ENCODE data around the gene RNF6.
"Not testable (repeated sequence)": the region's sequence is repeated elsewhere in the genome, so short reads cannot be mapped to it uniquely, and the experiment has no call there.

RNF6 gene

DNA sequence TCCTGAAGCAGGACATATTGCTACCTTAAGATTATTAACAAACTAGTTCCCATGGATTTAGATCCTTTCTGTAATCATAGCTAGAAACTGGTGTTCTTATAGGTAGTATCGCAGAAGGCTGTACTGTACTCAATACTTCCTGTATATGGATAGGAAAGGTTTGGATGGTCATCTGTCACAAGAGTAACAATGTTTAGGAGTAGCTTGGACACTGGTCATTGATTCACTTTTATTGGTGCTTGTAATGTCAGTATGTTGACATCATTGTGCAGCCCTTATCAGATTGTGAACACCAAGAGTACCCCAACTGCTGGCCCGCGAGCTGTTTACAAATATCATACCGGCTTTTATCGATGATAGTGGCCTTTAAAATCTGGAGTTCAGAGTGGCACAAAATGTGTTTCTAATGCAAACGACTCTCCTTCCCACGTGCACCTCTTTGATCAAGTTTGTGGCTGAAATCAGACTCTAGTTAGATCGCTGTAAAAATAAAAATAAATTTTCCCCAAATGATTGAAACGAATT, 31.2 kb upstream of the RNF6 start:
- WGBS (ENCODE audit: insufficient coverage, insufficient read length), result no CpG with 5 or more reads among the region's 9 CpGs
- no peak overlapping the region for H3K27ac ChIP-seq (ENCODE audit: low read length)
- H3K36me3 ChIP-seq (ENCODE audit: control insufficient read depth, insufficient read depth, low read length), result no peaks in the 10 kb centered on the region
- DNase-seq (ENCODE audit: low read depth, low spot score), result no peak
- no peaks in the 10 kb centered on the region for H3K27me3 ChIP-seq (ENCODE audit: control insufficient read depth, insufficient read depth, low read length)
- H3K4me3 ChIP-seq (ENCODE audit: low read length), result no peak overlapping the region; the same call in 1 of the 2 replicates
- H3K4me1 ChIP-seq (ENCODE audit: control insufficient read depth, insufficient read depth, low read length), result no peaks in the 10 kb centered on the region
- no peaks in the 10 kb centered on the region for H3K9me3 ChIP-seq (ENCODE audit: control insufficient read depth, insufficient read depth, low read length)

DNA sequence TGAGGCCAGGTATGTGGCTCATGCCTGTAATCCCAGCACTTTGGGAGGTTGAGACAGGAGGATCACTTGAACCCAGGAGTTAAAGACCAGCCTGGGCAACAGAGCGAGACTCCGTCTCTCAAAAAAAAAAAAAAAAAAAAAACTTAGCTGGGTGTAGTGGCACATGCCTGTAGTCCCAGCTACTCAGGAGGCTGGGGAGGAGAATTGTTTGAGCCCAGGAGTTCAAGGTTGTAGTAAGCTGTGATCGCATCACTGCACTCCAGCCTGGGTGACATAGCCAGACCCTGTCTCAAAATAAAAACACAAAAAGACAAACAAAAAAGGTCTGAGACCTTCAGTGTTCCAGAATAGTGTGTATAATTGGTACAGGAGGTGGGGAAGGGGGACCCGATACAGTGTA, 29.9 kb upstream of the RNF6 start:
- WGBS (ENCODE audit: insufficient coverage, insufficient read length), result no CpG with 5 or more reads among the region's 4 CpGs
- H3K36me3 ChIP-seq (ENCODE audit: control insufficient read depth, insufficient read depth, low read length); DNase-seq (ENCODE audit: low read depth, low spot score); H3K27me3 ChIP-seq (ENCODE audit: control insufficient read depth, insufficient read depth, low read length); H3K4me1 ChIP-seq (ENCODE audit: control insufficient read depth, insufficient read depth, low read length); H3K4me3 ChIP-seq (ENCODE audit: low read length); H3K9me3 ChIP-seq (ENCODE audit: control insufficient read depth, insufficient read depth, low read length); H3K27ac ChIP-seq (ENCODE audit: low read length): not testable (repeated sequence)

DNA sequence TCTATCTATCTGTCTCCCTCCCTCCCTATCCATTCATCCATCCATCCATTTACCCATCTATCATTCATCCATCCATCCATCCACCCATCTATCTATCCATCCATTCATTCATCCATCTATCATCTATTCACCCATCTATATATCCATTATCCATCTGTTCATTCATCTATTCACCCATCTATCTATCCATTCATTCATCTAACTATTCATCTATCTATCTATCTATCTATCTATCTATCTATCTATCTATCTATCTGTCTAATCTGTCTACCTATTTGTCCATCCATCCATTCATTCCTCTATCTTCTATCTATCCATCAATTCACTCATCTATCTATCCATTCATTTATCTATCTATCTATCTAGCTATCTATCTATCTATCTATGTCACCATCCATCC, 27.4 kb upstream of the RNF6 start:
- no peaks in the 10 kb centered on the region for H3K36me3 ChIP-seq (ENCODE audit: control insufficient read depth, insufficient read depth, low read length)
- no peaks in the 10 kb centered on the region for H3K4me1 ChIP-seq (ENCODE audit: control insufficient read depth, insufficient read depth, low read length)
- H3K4me3 ChIP-seq (ENCODE audit: low read length), result no peak overlapping the region
- no peak overlapping the region for H3K27ac ChIP-seq (ENCODE audit: low read length)
- no peaks in the 10 kb centered on the region for H3K9me3 ChIP-seq (ENCODE audit: control insufficient read depth, insufficient read depth, low read length)
- DNase-seq (ENCODE audit: low read depth, low spot score), result no peak
- no peaks in the 10 kb centered on the region for H3K27me3 ChIP-seq (ENCODE audit: control insufficient read depth, insufficient read depth, low read length)

DNA sequence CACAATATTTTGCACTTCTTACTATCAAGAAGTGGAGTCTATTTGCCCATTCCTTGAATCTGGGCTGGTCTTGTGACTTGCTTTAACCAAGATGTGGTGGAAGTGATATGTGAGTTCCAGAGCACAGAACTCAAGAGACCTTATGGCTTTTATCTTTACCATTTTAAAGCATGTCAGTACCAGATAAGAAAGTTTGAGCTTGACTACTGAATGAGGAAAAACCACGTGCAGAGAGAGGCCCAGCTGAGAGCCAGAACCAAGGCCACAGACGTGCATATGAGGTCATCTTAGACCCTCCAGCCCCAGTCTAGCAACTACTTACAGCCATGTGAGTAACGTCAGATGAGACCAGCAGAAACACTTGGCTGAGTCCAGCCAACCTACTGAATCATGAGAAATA, 25.5 kb upstream of the RNF6 start:
- no CpG with 5 or more reads among the region's 3 CpGs for WGBS (ENCODE audit: insufficient coverage, insufficient read length)
- Histone ChIP-seq H3K4me3 (ENCODE audit: low read length) (no peak overlapping the region), H3K27ac (ENCODE audit: low read length) (no peak overlapping the region), H3K4me1 (ENCODE audit: control insufficient read depth, insufficient read depth, low read length) (no peaks in the 10 kb centered on the region), H3K27me3 (ENCODE audit: control insufficient read depth, insufficient read depth, low read length) (no peaks in the 10 kb centered on the region), H3K36me3 (ENCODE audit: control insufficient read depth, insufficient read depth, low read length) (no peaks in the 10 kb centered on the region), H3K9me3 (ENCODE audit: control insufficient read depth, insufficient read depth, low read length) (no peaks in the 10 kb centered on the region)
- DNase-seq (ENCODE audit: low read depth, low spot score), result no peak

DNA sequence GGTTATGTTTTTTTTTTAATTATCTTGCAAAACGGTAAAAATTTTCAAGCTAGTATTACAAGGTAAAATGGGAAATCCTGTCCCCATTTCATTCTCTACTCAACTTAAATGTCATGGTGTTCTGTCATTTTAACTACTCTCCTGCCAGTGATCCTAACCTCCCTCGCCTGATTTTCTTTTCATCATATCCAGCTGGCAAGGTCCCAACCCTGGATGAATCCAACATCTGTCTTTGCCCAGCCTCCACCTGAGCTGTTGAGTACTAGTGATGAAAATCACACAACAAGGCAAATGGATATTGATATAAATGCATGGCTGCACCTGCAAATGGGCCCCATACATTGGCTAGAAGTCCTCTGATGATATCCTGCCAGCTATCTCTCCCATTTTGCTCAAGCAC, 24.9 kb upstream of the RNF6 start:
- Histone ChIP-seq H3K4me3 (ENCODE audit: low read length) (no peak overlapping the region), H3K4me1 (ENCODE audit: control insufficient read depth, insufficient read depth, low read length) (no peaks in the 10 kb centered on the region), H3K27me3 (ENCODE audit: control insufficient read depth, insufficient read depth, low read length) (no peaks in the 10 kb centered on the region), H3K36me3 (ENCODE audit: control insufficient read depth, insufficient read depth, low read length) (no peaks in the 10 kb centered on the region), H3K9me3 (ENCODE audit: control insufficient read depth, insufficient read depth, low read length) (no peaks in the 10 kb centered on the region), H3K27ac (ENCODE audit: low read length) (no peak overlapping the region)
- WGBS (ENCODE audit: insufficient coverage, insufficient read length), result no CpG with 5 or more reads among the region's 2 CpGs
- DNase-seq (ENCODE audit: low read depth, low spot score), result no peak

DNA sequence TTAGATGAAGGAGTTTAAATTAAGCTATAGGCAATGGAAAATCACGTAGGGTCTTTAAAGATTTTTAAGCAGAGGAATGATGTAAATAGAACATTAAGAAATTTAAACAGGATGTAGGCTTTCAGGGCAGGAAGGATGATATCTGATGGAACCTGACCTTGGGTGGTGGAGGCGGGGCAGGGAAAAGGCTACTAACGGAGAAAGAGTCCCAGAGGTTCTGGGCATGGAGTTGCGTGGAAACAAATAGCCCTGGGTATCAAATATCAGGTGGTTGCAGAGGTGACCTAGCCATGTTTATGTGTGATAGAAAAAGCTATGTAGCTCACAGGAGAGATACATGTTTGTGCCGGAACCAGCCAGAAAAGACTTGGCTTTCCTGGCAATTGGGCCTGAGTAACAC, 24.0 kb upstream of the RNF6 start:
- Histone ChIP-seq H3K27ac (ENCODE audit: low read length) (no peak overlapping the region), H3K9me3 (ENCODE audit: control insufficient read depth, insufficient read depth, low read length) (no peaks in the 10 kb centered on the region), H3K36me3 (ENCODE audit: control insufficient read depth, insufficient read depth, low read length) (no peaks in the 10 kb centered on the region), H3K27me3 (ENCODE audit: control insufficient read depth, insufficient read depth, low read length) (no peaks in the 10 kb centered on the region), H3K4me1 (ENCODE audit: control insufficient read depth, insufficient read depth, low read length) (no peaks in the 10 kb centered on the region), H3K4me3 (ENCODE audit: low read length) (no peak overlapping the region)
- no CpG with 5 or more reads among the region's 5 CpGs for WGBS (ENCODE audit: insufficient coverage, insufficient read length)
- DNase-seq (ENCODE audit: low read depth, low spot score), result no peak

DNA sequence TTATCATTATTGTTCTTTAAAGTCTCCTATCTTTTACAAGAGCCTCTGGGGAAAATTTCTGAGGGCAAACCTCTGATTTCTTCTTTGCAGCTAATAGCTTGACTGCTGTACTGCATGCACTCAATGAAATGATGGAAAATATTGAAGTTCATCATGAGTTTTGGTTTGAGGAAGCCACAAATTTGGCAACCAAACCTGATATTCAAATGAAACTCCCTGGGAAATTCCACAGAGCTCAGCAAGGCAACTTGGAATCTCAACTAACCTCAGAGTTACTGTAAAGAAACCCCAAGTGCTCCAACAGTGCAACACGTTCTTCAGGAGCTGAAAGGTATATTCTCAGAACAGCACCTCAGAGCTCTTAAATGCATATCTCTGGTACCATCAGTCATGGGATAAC, 14.2 kb upstream of the RNF6 start:
- H3K27ac ChIP-seq (ENCODE audit: low read length), result no peak overlapping the region
- H3K27me3 ChIP-seq (ENCODE audit: control insufficient read depth, insufficient read depth, low read length), result no peaks in the 10 kb centered on the region
- H3K4me1 ChIP-seq (ENCODE audit: control insufficient read depth, insufficient read depth, low read length), result no peaks in the 10 kb centered on the region
- no peak for DNase-seq (ENCODE audit: low read depth, low spot score)
- H3K36me3 ChIP-seq (ENCODE audit: control insufficient read depth, insufficient read depth, low read length), result no peaks in the 10 kb centered on the region
- no peak overlapping the region for H3K4me3 ChIP-seq (ENCODE audit: low read length)
- WGBS (ENCODE audit: insufficient coverage, insufficient read length), result no CpG with 5 or more reads among the region's 1 CpG
- H3K9me3 ChIP-seq (ENCODE audit: control insufficient read depth, insufficient read depth, low read length), result no peaks in the 10 kb centered on the region

DNA sequence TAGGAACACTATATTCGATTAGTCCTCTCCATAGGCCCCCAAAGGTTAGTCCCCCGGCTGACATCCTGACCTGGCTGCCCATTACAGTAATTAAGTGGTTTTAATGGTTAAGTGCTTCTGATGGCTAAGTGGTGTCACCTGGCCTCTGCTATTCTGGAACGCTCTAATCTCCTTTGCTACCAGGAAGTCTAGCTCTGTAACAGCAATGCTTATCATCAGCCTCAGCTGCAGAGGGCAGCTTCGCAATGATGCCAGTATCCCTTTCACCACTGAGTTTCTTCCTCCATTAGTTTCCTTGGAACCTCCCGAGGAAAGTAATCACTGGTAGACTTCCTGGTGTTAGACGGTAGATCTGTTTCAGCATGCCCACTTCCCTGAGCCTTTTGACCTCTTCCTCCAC, 8.6 kb upstream of the RNF6 start:
- Histone ChIP-seq H3K9me3 (ENCODE audit: control insufficient read depth, insufficient read depth, low read length) (no peaks in the 10 kb centered on the region), H3K4me1 (ENCODE audit: control insufficient read depth, insufficient read depth, low read length) (no peaks in the 10 kb centered on the region), H3K4me3 (ENCODE audit: low read length) (no peak overlapping the region), H3K27ac (ENCODE audit: low read length) (no peak overlapping the region), H3K27me3 (ENCODE audit: control insufficient read depth, insufficient read depth, low read length) (no peaks in the 10 kb centered on the region), H3K36me3 (ENCODE audit: control insufficient read depth, insufficient read depth, low read length) (no peaks in the 10 kb centered on the region)
- WGBS (ENCODE audit: insufficient coverage, insufficient read length), result no CpG with 5 or more reads among the region's 6 CpGs
- DNase-seq (ENCODE audit: low read depth, low spot score), result no peak

DNA sequence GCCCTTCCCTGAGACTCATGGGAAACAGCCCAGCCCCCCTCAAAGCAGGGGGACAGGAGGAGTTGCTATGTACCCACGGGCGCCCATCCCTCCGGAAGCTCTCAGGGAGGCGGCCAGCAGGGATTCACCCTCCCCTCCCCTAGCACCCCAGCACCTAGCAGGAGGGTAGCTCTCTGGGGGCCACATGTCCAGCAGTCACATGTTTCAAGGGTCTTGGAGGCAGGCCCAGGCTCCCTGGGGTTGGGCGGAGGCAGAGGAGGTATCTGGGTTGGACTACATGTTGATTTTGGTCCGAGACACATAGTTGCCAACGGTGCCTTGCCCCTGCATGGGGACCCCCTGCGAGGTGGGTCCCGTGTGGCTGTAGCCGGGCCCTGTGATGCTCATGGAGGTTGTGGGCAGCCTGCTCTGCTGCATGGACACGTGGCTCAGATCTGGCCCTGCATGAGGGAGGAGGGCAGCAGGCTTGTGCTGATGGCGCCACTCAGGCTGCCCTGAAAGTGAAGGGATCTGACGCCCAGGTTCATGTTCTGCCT, 7.0 kb upstream of the RNF6 start:
- no peak for DNase-seq (ENCODE audit: low read depth, low spot score)
- H3K4me1 ChIP-seq (ENCODE audit: control insufficient read depth, insufficient read depth, low read length), result no peaks in the 10 kb centered on the region
- no CpG with 5 or more reads among the region's 13 CpGs for WGBS (ENCODE audit: insufficient coverage, insufficient read length)
- no peak overlapping the region for H3K27ac ChIP-seq (ENCODE audit: low read length)
- H3K36me3 ChIP-seq (ENCODE audit: control insufficient read depth, insufficient read depth, low read length), result no peaks in the 10 kb centered on the region
- H3K4me3 ChIP-seq (ENCODE audit: low read length), result no peak overlapping the region
- no peaks in the 10 kb centered on the region for H3K9me3 ChIP-seq (ENCODE audit: control insufficient read depth, insufficient read depth, low read length)
- H3K27me3 ChIP-seq (ENCODE audit: control insufficient read depth, insufficient read depth, low read length), result no peaks in the 10 kb centered on the region

DNA sequence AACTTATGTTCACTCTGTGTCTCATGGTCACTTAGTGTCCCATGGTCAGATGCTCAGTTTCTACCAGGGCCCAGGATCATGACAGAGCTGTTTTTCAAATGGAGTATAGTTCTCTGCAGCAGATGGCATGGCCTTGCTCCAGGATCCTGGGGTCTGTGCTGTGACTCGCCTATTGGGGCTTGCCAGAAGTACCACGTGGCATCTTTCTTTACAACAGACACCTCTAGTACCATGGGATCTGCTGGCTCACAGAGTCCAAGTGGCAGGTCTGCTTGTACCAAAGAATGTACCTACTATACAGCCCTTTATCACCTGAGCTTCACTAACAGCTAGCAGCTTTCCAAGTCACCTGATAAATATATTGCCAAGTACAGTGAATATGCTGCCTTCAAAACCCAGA, 6.0 kb upstream of the RNF6 start:
- no CpG with 5 or more reads among the region's 2 CpGs for WGBS (ENCODE audit: insufficient coverage, insufficient read length)
- DNase-seq (ENCODE audit: low read depth, low spot score), result no peak
- Histone ChIP-seq H3K36me3 (ENCODE audit: control insufficient read depth, insufficient read depth, low read length) (no peaks in the 10 kb centered on the region), H3K4me1 (ENCODE audit: control insufficient read depth, insufficient read depth, low read length) (no peaks in the 10 kb centered on the region), H3K4me3 (ENCODE audit: low read length) (no peak overlapping the region), H3K9me3 (ENCODE audit: control insufficient read depth, insufficient read depth, low read length) (no peaks in the 10 kb centered on the region), H3K27me3 (ENCODE audit: control insufficient read depth, insufficient read depth, low read length) (no peaks in the 10 kb centered on the region), H3K27ac (ENCODE audit: low read length) (no peak overlapping the region)

DNA sequence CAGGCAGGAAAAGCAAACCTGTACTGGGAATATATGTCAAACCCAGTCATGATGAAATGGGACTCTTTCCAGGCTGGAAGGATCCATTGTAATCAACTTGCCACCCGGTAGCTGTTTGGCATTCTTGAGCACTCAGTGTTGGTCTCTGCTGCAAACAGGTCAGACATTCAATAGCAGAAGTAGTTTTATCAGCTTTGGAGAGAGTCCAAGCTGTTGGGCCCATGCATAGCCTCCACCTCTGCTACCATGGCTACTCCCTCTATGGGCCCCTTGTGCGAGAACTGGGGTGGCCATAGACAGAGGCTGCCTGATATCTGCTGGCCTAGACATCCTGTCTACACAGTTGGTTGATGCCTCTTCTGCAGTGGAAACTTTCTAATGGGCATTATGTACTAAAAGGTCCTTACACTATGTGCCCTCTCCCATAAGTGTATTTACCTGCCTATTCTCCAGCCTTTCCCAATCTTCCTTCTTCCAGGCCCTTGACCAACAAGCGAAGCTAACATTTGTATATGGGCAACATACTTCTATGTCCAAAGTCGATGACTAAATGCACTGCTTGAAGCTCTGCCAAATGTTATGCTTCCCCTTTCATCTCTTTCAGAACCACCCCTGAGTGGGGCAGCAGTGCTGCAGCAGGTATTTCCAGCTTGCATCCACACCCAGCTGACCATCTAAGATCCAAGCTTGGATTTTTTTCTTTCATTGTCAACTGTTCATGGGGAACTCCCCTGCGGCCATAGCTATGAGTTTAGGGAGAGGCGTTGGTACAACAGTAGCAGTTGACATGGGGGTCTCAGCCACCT, 5.3 kb upstream of the RNF6 start:
- Histone ChIP-seq H3K4me3 (ENCODE audit: low read length) (no peak overlapping the region), H3K27me3 (ENCODE audit: control insufficient read depth, insufficient read depth, low read length) (no peaks in the 10 kb centered on the region), H3K36me3 (ENCODE audit: control insufficient read depth, insufficient read depth, low read length) (no peaks in the 10 kb centered on the region), H3K27ac (ENCODE audit: low read length) (no peak overlapping the region), H3K9me3 (ENCODE audit: control insufficient read depth, insufficient read depth, low read length) (no peaks in the 10 kb centered on the region), H3K4me1 (ENCODE audit: control insufficient read depth, insufficient read depth, low read length) (no peaks in the 10 kb centered on the region)
- no peak for DNase-seq (ENCODE audit: low read depth, low spot score)
- WGBS (ENCODE audit: insufficient coverage, insufficient read length), result no CpG with 5 or more reads among the region's 6 CpGs
